Panc1 (cell line): Measurements from ENCODE around the gene VASP.

Experiments used
- SIN3A ChIP-seq: IDR thresholded peaks from 2 replicates; pipeline ENCODE4 v1.6.1; 2012; ENCODE audit warnings: low read depth, mild to moderate bottlenecking, low read length, moderate library complexity, borderline replicate concordance; ENCODE audit not compliant: insufficient read depth
- TF ChIP-seq, protein P1 (sequence below): fragments of 450-650 bp; IDR thresholded peaks from 2 replicates; pipeline ENCODE4 v1.5.1; 2017; ENCODE audit warnings: mild to moderate bottlenecking
- TF ChIP-seq, protein P2 (sequence below), 2 experiments: IDR thresholded peaks; 2 replicates each; pipeline ENCODE4 v1.6.1; 2011 to 2012; ENCODE audit warnings: low read depth in 2 of 2, control low read depth in 1 of 2, low read length in 1 of 2, mild to moderate bottlenecking in 1 of 2, moderate library complexity in 1 of 2; ENCODE audit not compliant: insufficient read depth in 1 of 2

DNA sequence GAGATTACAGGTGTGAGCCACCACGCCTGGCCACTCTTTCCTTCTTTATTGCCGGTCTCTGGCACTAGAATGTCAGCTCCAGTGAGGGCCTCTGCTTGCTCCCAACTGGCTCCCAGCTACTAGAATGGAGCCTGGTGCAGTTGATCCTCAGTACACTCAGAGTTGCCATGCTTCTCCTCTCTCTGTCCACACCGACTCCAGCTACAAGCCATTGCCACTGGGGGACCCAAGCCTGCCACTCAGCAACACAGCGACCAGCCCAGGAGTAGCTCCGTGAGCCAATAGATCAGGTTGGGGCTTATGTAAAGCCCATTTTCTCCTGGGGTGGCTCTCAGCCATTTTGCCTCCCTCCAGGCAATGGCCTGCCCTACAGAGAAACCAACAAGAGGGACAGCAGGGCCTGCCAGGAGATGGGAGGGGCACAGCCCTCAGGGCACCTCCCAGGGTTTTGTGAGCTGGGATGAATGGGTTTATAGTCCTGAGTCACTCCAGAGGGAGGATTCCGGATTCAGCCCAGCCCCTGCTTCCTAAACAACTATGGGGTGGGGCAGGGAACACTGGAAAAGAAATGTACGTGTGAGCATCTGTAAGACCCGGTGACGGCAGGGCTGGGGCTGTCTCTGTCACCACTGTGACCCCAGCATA lies 40.8 kb downstream of the VASP start:
- TF ChIP-seq, protein P1, sequence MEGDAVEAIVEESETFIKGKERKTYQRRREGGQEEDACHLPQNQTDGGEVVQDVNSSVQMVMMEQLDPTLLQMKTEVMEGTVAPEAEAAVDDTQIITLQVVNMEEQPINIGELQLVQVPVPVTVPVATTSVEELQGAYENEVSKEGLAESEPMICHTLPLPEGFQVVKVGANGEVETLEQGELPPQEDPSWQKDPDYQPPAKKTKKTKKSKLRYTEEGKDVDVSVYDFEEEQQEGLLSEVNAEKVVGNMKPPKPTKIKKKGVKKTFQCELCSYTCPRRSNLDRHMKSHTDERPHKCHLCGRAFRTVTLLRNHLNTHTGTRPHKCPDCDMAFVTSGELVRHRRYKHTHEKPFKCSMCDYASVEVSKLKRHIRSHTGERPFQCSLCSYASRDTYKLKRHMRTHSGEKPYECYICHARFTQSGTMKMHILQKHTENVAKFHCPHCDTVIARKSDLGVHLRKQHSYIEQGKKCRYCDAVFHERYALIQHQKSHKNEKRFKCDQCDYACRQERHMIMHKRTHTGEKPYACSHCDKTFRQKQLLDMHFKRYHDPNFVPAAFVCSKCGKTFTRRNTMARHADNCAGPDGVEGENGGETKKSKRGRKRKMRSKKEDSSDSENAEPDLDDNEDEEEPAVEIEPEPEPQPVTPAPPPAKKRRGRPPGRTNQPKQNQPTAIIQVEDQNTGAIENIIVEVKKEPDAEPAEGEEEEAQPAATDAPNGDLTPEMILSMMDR = no peak
- TF ChIP-seq SIN3A = no peak
- TF ChIP-seq, protein P2, sequence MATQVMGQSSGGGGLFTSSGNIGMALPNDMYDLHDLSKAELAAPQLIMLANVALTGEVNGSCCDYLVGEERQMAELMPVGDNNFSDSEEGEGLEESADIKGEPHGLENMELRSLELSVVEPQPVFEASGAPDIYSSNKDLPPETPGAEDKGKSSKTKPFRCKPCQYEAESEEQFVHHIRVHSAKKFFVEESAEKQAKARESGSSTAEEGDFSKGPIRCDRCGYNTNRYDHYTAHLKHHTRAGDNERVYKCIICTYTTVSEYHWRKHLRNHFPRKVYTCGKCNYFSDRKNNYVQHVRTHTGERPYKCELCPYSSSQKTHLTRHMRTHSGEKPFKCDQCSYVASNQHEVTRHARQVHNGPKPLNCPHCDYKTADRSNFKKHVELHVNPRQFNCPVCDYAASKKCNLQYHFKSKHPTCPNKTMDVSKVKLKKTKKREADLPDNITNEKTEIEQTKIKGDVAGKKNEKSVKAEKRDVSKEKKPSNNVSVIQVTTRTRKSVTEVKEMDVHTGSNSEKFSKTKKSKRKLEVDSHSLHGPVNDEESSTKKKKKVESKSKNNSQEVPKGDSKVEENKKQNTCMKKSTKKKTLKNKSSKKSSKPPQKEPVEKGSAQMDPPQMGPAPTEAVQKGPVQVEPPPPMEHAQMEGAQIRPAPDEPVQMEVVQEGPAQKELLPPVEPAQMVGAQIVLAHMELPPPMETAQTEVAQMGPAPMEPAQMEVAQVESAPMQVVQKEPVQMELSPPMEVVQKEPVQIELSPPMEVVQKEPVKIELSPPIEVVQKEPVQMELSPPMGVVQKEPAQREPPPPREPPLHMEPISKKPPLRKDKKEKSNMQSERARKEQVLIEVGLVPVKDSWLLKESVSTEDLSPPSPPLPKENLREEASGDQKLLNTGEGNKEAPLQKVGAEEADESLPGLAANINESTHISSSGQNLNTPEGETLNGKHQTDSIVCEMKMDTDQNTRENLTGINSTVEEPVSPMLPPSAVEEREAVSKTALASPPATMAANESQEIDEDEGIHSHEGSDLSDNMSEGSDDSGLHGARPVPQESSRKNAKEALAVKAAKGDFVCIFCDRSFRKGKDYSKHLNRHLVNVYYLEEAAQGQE (IDR thresholded peaks at IDR 0.05; ENCODE audit: insufficient read depth in 1 of 2, low read depth in 2 of 2, low read length in 1 of 2) = no peak
